Measurements from ENCODE around the gene C11orf68. TPM values are rescaled to one million over a fixed set of nuclear protein-coding genes. Genes with fewer than 3 reads are reported as not detected.
"Not testable (repeated sequence)": the region's sequence is repeated elsewhere in the genome, so short reads cannot be mapped to it uniquely, and the experiment has no call there.

C11orf68 gene
- total RNA-seq, 4 donors from 2014 or later = 20.8 to 30.7 (median 23.9) TPM

DNA sequence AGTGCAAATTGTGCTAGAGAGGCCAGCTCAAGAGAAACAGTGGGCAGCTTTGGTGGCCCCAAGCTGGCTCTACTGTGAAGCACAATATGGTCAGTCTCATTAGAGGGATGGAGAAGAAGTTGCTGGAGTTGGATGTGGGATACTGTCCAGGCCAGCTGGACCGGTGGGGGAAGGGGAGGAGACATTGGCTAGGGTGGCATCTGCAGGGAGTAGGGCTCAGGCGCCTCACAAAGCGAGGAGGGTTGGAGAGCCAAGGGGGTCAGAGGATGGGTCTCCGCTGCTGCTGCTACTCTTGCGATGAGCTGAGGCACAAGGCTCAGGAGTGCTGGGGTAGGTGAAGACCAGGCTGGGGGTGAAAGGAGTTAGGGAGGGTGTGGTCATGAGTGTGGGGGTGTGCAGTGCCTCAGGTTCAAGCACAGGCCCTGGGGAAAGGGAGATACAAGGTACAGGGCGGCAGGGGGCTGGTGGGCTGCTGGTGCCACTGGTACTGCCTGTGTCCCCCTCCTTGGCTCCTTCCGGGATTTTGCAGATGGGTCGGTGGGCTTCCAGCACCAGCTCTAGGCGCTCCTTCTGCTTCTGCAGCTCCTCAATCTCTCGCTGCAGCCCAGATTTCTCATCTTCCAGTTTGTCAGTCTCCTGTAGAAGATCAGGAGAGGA, 26.1 kb downstream of the C11orf68 start:
- intact Hi-C loops (cut with DNase I; ENCODE audit: low total_unique reads) (no loop called here), in situ Hi-C loops (cut with MboI; ENCODE audit: low sequenced_read_pairs in 4 of 4) (no loop called here)
- H3K27ac ChIP-seq = peak overlapping the region; percentile 93 to 98 (median 96)
- ATAC-seq (no peak), DNase-seq (no peak)
- H3K27me3 ChIP-seq = no peaks in the 10 kb centered on the region
- no peaks in the 10 kb centered on the region for H3K36me3 ChIP-seq
- H3K4me1 ChIP-seq = peaks cover 34 to 45% of the 10 kb centered on the region in 2 donors
- H3K4me3 ChIP-seq = peak overlapping the region in 2 of 4 donors; percentile 73 to 81
- H3K9me3 ChIP-seq = no peaks in the 10 kb centered on the region
- no peak for TF ChIP-seq POLR2A (IDR thresholded peaks at IDR 0.05)
- TF ChIP-seq, protein P1, sequence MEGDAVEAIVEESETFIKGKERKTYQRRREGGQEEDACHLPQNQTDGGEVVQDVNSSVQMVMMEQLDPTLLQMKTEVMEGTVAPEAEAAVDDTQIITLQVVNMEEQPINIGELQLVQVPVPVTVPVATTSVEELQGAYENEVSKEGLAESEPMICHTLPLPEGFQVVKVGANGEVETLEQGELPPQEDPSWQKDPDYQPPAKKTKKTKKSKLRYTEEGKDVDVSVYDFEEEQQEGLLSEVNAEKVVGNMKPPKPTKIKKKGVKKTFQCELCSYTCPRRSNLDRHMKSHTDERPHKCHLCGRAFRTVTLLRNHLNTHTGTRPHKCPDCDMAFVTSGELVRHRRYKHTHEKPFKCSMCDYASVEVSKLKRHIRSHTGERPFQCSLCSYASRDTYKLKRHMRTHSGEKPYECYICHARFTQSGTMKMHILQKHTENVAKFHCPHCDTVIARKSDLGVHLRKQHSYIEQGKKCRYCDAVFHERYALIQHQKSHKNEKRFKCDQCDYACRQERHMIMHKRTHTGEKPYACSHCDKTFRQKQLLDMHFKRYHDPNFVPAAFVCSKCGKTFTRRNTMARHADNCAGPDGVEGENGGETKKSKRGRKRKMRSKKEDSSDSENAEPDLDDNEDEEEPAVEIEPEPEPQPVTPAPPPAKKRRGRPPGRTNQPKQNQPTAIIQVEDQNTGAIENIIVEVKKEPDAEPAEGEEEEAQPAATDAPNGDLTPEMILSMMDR (IDR thresholded peaks at IDR 0.05 in 4 of 5, conservative IDR thresholded peaks at IDR 0.05 in 1 of 5) = no peak

DNA sequence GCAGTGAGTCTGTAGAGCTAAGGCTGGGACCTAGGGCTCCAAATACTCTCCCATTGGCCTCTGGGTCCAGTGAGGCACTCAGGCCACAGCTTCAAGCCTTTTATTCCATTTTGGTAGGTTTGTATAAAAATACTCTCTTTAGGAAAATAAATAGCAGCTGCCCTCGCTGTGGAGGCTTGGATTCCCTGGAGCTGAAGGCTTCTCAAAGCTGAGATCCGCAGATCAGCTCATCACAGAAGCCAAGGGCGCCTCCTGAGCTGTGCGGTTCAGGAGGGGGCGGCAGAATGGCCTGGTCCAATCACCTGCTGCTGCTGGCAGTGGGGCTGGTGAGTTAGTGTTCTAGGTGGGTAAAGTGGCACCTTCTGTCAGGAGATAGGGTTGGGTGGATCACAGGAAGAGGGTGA, 26.7 kb downstream of the C11orf68 start:
- Histone ChIP-seq H3K4me1 (peaks cover 40 to 51% of the 10 kb centered on the region in 2 donors), H3K27ac (peak overlapping the region; percentile 93 to 98 (median 96)), H3K4me3 (peak overlapping the region; percentile 67 to 81 (median 76))
- intact Hi-C loops (cut with DNase I; ENCODE audit: low total_unique reads); ATAC-seq; in situ Hi-C loops (cut with MboI; ENCODE audit: low sequenced_read_pairs in 4 of 4); H3K9me3 ChIP-seq; DNase-seq; H3K36me3 ChIP-seq; H3K27me3 ChIP-seq: not testable (repeated sequence)

DNA sequence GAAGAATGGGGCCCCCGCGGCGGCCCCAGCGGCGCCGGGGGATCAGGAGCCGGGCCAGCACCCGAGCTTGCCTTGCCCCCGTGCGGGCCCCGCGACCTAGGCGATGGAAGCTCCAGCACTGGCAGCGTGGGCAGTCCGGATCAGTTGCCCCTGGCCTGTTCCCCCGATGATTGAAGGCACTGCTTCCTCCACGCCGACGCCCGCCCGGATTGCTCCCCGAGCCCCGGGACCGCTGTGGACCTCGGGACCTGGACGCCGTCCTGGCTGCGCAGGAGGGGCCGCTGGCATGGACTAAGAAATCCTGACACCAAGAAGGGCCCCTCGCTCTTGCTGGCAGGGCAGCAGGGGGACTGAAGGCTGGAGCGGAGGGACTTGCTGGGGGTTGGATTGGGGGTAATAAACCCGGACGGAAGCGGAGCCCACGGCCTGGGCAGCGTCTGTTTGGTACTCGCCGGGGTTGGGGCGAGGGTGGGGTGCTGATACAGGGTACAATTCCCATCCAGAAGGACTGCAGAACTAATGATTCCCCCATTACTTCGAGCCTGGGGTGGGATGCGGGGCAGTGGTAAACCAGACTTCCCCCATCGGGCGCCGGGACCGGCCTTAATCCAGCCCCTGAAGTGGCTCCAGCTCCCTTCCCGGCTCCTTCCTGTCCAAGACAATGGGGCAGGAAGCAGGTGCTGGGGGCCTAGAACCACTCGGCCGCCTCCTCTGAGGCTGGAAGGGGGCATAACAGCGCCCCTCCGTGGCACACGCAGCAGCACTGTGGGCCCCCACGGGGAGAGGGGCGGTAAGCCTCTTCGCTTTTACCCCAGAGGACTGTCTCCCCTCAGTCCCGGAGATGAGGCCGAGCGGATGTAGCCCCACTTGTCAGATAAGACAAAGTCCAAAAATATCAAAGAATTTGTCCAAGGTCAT, 27.4 kb downstream of the C11orf68 start:
- DNase-seq (no peak), ATAC-seq (no peak)
- Histone ChIP-seq H3K27me3 (no peaks in the 10 kb centered on the region), H3K36me3 (peaks cover 0 to 7% of the 10 kb centered on the region in 2 donors), H3K27ac (peak overlapping the region; percentile 93 to 98 (median 96)), H3K9me3 (no peaks in the 10 kb centered on the region), H3K4me3 (peak overlapping the region; percentile 67 to 81 (median 76)), H3K4me1 (peaks cover 41 to 51% of the 10 kb centered on the region in 2 donors)
- intact Hi-C loops (cut with DNase I; ENCODE audit: low total_unique reads) (no loop called here), in situ Hi-C loops (cut with MboI; ENCODE audit: low sequenced_read_pairs in 4 of 4) (no loop called here)
- TF ChIP-seq, protein P1 (IDR thresholded peaks at IDR 0.05 in 4 of 5, conservative IDR thresholded peaks at IDR 0.05 in 1 of 5) = peak in 2 of 5 experiments; percentile 23 to 40
- peak in 1 of 2 donors; percentile 32 for TF ChIP-seq POLR2A (IDR thresholded peaks at IDR 0.05)

DNA sequence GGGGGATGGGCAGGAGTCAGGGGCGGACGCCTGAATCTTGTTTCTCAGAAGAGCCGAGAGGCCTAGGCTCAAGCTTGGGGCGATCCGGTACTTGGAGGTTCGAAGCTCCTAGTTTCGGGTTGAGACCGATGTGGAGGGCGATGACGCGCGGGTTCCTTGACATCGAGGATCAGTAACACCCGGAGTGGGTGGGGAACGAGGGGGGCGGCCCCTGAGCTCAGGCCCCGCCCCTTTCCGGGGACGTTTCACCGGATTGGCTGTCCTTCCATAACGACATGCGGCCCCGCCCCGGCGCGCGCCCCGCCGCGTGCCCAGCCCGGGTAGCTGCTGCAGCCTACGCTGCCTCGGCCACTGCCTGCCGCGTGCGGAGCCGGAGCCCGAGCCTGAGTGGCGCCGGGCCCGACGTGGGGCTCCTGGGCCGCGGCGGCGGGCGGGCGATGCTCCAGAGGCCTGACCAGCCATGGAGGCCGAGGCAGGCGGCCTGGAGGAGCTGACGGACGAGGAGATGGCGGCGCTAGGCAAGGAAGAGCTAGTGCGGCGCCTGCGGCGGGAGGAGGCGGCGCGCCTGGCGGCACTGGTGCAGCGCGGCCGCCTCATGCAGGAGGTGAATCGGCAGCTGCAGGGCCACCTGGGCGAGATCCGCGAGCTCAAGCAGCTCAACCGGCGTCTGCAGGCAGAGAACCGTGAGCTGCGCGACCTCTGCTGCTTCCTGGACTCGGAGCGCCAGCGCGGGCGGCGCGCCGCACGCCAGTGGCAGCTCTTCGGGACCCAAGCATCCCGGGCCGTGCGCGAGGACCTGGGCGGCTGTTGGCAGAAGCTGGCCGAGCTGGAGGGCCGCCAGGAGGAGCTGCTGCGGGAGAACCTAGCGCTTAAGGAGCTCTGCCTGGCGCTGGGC, 28.3 kb downstream of the C11orf68 start, which contains the start of gene CCDC85B:
Gene CCDC85B, plus strand, starts transcription at position 350 of the 895 bp plus-strand sequence. Its CDS starts 111 bp downstream, at position 461.
- DNase-seq (peak; percentile 96 to 99), ATAC-seq (peak; percentile 71 to 78)
- TF ChIP-seq, protein P1 (IDR thresholded peaks at IDR 0.05 in 4 of 5, conservative IDR thresholded peaks at IDR 0.05 in 1 of 5) = peak in 3 of 5 experiments; percentile 18 to 22 (median 21)
- peak; percentile 98 to 99 for TF ChIP-seq POLR2A (IDR thresholded peaks at IDR 0.05)
- intact Hi-C loops (cut with DNase I; ENCODE audit: low total_unique reads) = loop anchor here (1.0 kb wide), 1 partner anchor 25 kb away; no protein-coding TSS in a partner anchor
- Histone ChIP-seq H3K4me1 (peaks cover 41 to 51% of the 10 kb centered on the region in 2 donors), H3K27me3 (no peaks in the 10 kb centered on the region), H3K36me3 (peaks cover 0 to 13% of the 10 kb centered on the region in 2 donors), H3K4me3 (peak within 1 kb of the TSS; percentile 67 to 81 (median 77)), H3K27ac (peak within 1 kb of the TSS; percentile 93 to 98 (median 96)), H3K9me3 (no peaks in the 10 kb centered on the region)
- in situ Hi-C loops (cut with MboI; ENCODE audit: low sequenced_read_pairs in 4 of 4) = no loop called here
